ENCODE data around the gene GPR75. TPM values are rescaled to one million over a fixed set of nuclear protein-coding genes. Genes with fewer than 3 reads are reported as not detected.

The GPR75 gene
- total RNA-seq, 1 donor from 2014 or later: 3.7 TPM

- Mint-ChIP-seq H3K27ac (no peak overlapping the region), H3K36me3 (ENCODE audit: low read depth) (peaks cover 32% of the 10 kb centered on the region), H3K4me3 (no peak overlapping the region), H3K4me1 (ENCODE audit: low read depth) (no peaks in the 10 kb centered on the region), H3K27me3 (ENCODE audit: insufficient read depth) (no peaks in the 10 kb centered on the region), H3K9me3 (no peaks in the 10 kb centered on the region)
- DNase-seq (ENCODE audit: low spot score): no peak
- intact Hi-C loops (cut with micrococcal nuclease): no loop called here
Measured at GRCh38 chr2:53819634-53820033, 40.1 kb downstream of the GPR75 start.

DNA sequence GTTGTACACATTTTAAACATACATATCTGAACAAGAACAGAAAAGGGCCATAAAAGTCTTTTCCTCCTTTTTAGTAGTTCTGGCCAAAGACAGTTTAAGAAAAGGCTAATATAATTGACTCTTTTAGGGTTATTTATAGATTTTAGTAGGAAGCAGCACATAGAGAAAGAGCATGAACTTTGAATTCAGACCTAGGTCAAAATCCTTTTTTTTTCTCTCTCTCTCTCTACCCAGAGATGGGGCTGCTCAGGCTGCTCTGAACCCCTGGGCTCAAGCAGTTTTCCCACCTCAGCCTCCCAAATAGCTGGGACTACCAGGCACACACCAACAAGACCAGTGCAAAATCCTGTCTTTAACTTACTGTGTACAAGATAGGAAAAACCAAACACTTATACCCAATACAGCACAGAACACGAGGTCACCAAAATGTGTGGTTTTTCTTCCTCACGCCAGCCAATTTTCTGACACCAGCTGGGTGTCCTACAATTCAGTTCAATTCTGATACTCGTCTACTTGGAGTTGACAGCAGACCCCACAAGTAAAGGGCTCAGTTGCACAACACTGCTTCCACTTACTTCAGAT, 40.8 kb downstream of the GPR75 start:
- intact Hi-C loops (cut with micrococcal nuclease): no loop called here
- no peak overlapping the region for H3K4me3 Mint-ChIP-seq
- H3K27me3 Mint-ChIP-seq (ENCODE audit: insufficient read depth): no peaks in the 10 kb centered on the region
- no peak for DNase-seq (ENCODE audit: low spot score)
- no peaks in the 10 kb centered on the region for H3K9me3 Mint-ChIP-seq
- H3K36me3 Mint-ChIP-seq (ENCODE audit: low read depth): peaks cover 32% of the 10 kb centered on the region
- H3K27ac Mint-ChIP-seq: no peak overlapping the region
- H3K4me1 Mint-ChIP-seq (ENCODE audit: low read depth): no peaks in the 10 kb centered on the region

DNA sequence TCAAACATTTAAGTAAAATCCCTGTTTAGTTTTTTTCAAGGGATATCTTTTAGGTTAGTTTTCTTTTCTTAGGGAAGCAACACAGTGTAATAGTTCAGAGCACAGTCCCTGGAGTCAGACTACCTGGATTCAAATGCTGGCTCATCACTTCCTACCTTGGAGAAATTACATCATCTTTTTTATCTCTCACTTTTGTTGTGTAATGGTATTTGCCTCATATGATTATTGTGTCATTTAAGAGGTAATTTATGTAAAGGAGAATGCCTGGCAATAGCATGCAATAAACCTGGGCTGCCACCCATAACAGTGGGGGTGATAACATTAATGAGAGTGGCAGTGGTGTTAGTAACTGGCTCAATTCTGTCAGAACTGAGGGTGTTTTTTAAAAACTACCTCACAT, 46.6 kb downstream of the GPR75 start:
- no peaks in the 10 kb centered on the region for H3K4me1 Mint-ChIP-seq (ENCODE audit: low read depth)
- peaks cover 41% of the 10 kb centered on the region for H3K36me3 Mint-ChIP-seq (ENCODE audit: low read depth)
- no peak overlapping the region for H3K4me3 Mint-ChIP-seq
- no peaks in the 10 kb centered on the region for H3K27me3 Mint-ChIP-seq (ENCODE audit: insufficient read depth)
- no peaks in the 10 kb centered on the region for H3K9me3 Mint-ChIP-seq
- intact Hi-C loops (cut with micrococcal nuclease): no loop called here
- DNase-seq (ENCODE audit: low spot score): no peak
- H3K27ac Mint-ChIP-seq: no peak overlapping the region

DNA sequence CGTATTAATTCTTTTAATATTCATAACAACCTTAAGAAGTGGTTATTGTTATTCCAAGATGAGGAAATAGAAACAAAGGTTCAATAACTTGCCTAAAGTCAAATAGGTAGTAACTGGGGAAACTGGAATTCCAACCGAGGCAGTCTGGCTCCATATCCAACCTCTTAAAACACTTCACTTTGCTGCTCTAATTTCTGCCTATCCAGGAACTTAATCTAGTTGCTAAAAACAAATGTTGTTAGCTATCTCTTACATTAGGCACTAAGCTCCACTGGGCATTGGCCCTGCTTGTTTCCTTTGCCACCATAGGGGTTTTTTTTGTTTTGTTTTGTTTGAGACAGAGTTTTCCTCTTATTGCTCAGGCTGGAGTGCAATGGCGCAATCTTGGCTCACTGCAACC, 48.2 kb downstream of the GPR75 start:
- H3K4me3 Mint-ChIP-seq: no peak overlapping the region
- intact Hi-C loops (cut with micrococcal nuclease): no loop called here
- no peaks in the 10 kb centered on the region for H3K4me1 Mint-ChIP-seq (ENCODE audit: low read depth)
- no peaks in the 10 kb centered on the region for H3K9me3 Mint-ChIP-seq
- peaks cover 34% of the 10 kb centered on the region for H3K36me3 Mint-ChIP-seq (ENCODE audit: low read depth)
- DNase-seq (ENCODE audit: low spot score): no peak
- no peak overlapping the region for H3K27ac Mint-ChIP-seq
- H3K27me3 Mint-ChIP-seq (ENCODE audit: insufficient read depth): no peaks in the 10 kb centered on the region

Other genes with a start within 250 kb of the GPR75 start
- gene CHAC2, start 92.2 kb downstream of the GPR75 start, total RNA-seq: 24.1 and 25.6 TPM in 2 replicates
- gene ASB3, start 73.0 kb downstream of the GPR75 start, total RNA-seq: 18.6 and 21.5 TPM in 2 replicates
- gene ERLEC1, start 72.9 kb downstream of the GPR75 start, total RNA-seq: 28.4 and 29.6 TPM in 2 replicates
- 59.3 and 59.7 TPM in 2 replicates for gene PSME4, start 111.0 kb upstream of the GPR75 start, total RNA-seq

Measured in activated T-helper 1 cell treated with anti-CD3 and anti-CD28 coated beads, Interleukin-12 subunit alpha, Interleukin-12 subunit beta, Interleukin-2, Interleukin-4 antibody, amounts not matched to agents 30 ng/mL and 10 ng/mL and 1 ng/mL, durations not matched to agents 14 hours and 24 hours and 36 hours (primary cell).